ENCODE results near the gene ABHD14A.
"Not testable (repeated sequence)": the region's sequence is repeated elsewhere in the genome, so short reads cannot be mapped to it uniquely, and the experiment has no call there.

- TF ChIP-seq CTCF (IDR thresholded peaks at IDR 0.05; ENCODE audit: insufficient read depth, low read length); GABPA (IDR thresholded peaks at IDR 0.05; ENCODE audit: low read depth); POLR2AphosphoS5 (IDR thresholded peaks at IDR 0.05; ENCODE audit: low read depth): not testable (repeated sequence)
Observed at GRCh38 chr3:51990501-51990971, 15.7 kb downstream of the ABHD14A start.

Measured in HL-60 (cell line).